Inferior parietal cortex (tissue), 1 donor: ENCODE measurements around the gene LUC7L3.
"Not testable (repeated sequence)": the region's sequence is repeated elsewhere in the genome, so short reads cannot be mapped to it uniquely, and the experiment has no call there.

Experiments
- DNase-seq: peaks from one replicate; pipeline ENCODE4 v3.0.0-alpha.2; 2016; ENCODE audit errors: extremely low spot score

Gene LUC7L3

GRCh38 chr17:50719144-50719923 lies at the start of gene LUC7L3:
Gene LUC7L3, plus strand, starts transcription at chr17:50719603. Its CDS starts 130 bp downstream, at chr17:50719733.
- DNase-seq, result peak; percentile 96

- no peak for DNase-seq
These were observed 47.3 kb upstream of the LUC7L3 start for GRCh38 chr17:50672071-50672470.

- no peak for DNase-seq
These were observed 46.4 kb upstream of the LUC7L3 start for GRCh38 chr17:50672831-50673551.

- no peak for DNase-seq
These were observed 44.2 kb upstream of the LUC7L3 start for GRCh38 chr17:50675190-50675589.

GRCh38 chr17:50675627-50676026 lies 43.8 kb upstream of the LUC7L3 start:
- DNase-seq, result no peak

- DNase-seq, result no peak
These were observed 43.1 kb upstream of the LUC7L3 start for GRCh38 chr17:50676065-50676975.

GRCh38 chr17:50677851-50678375 lies 41.5 kb upstream of the LUC7L3 start:
- DNase-seq, result no peak

GRCh38 chr17:50679008-50679544 lies 40.3 kb upstream of the LUC7L3 start:
- DNase-seq, result no peak

- no peak for DNase-seq
These were observed 39.3 kb upstream of the LUC7L3 start for GRCh38 chr17:50680126-50680525.

- not testable (repeated sequence) for DNase-seq
These were observed 38.7 kb upstream of the LUC7L3 start for GRCh38 chr17:50680543-50681262.

- DNase-seq, result peak; percentile 61
These were observed 37.9 kb upstream of the LUC7L3 start for GRCh38 chr17:50681263-50682200.

- no peak for DNase-seq
These were observed 37.0 kb upstream of the LUC7L3 start for GRCh38 chr17:50682441-50682840.

GRCh38 chr17:50682938-50683337 lies 36.5 kb upstream of the LUC7L3 start:
- DNase-seq, result no peak

- no peak for DNase-seq
These were observed 35.7 kb upstream of the LUC7L3 start for GRCh38 chr17:50683434-50684287.

- no peak for DNase-seq
These were observed 35.2 kb upstream of the LUC7L3 start for GRCh38 chr17:50684288-50684611.

- DNase-seq, result no peak
These were observed 34.6 kb upstream of the LUC7L3 start for GRCh38 chr17:50684612-50685333.

- no peak for DNase-seq
These were observed 34.1 kb upstream of the LUC7L3 start for GRCh38 chr17:50685334-50685665.
